ENCODE results near the gene LTBP4. TPM values are rescaled to one million over a fixed set of nuclear protein-coding genes. Genes with fewer than 3 reads are reported as not detected.

LTBP4 gene
- total and polyA plus RNA-seq, 2 of the 13 experiments (the other 11 are each of a cell fraction or from before 2014, with no cell fraction given) = 0.86 to 2.3 TPM

GRCh38 chr19:40662925-40663694 is 61.9 kb downstream of the LTBP4 start (continued):
- TF ChIP-seq ZGPAT (CRISPR knock-in tag; IDR thresholded peaks at IDR 0.05) (peak; percentile 72; the same call in 1 of the 2 replicates), TEAD2 (CRISPR knock-in tag; IDR thresholded peaks at IDR 0.05) (peak; percentile 53; the same call in 1 of the 2 replicates), HNRNPH1 (optimal IDR thresholded peaks at IDR 0.05; ENCODE audit: low read depth, low read length) (no peak), MAFF (IDR thresholded peaks at IDR 0.05; ENCODE audit: low read depth, low read length) (no peak), JUND (CRISPR knock-in tag; IDR thresholded peaks at IDR 0.05) (no peak), ZNF501 (CRISPR knock-in tag; IDR thresholded peaks at IDR 0.05) (peak; percentile 97), ZNF280D (CRISPR knock-in tag; IDR thresholded peaks at IDR 0.05) (no peak), MBNL3 (CRISPR knock-in tag; conservative IDR thresholded peaks at IDR 0.05) (no peak), ZBED4 (CRISPR knock-in tag; IDR thresholded peaks at IDR 0.05; ENCODE audit: borderline replicate concordance) (0 out of 2 replicates have a peak, but pooled peaks have one; percentile 19), ZNF24 (IDR thresholded peaks at IDR 0.05) (no peak), ISX (CRISPR knock-in tag; conservative IDR thresholded peaks at IDR 0.05) (0 out of 2 replicates have a peak, but pooled peaks have one; percentile 42)
- TF ChIP-seq, protein P1, sequence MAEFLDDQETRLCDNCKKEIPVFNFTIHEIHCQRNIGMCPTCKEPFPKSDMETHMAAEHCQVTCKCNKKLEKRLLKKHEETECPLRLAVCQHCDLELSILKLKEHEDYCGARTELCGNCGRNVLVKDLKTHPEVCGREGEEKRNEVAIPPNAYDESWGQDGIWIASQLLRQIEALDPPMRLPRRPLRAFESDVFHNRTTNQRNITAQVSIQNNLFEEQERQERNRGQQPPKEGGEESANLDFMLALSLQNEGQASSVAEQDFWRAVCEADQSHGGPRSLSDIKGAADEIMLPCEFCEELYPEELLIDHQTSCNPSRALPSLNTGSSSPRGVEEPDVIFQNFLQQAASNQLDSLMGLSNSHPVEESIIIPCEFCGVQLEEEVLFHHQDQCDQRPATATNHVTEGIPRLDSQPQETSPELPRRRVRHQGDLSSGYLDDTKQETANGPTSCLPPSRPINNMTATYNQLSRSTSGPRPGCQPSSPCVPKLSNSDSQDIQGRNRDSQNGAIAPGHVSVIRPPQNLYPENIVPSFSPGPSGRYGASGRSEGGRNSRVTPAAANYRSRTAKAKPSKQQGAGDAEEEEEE (CRISPR knock-in tag; IDR thresholded peaks at IDR 0.05; ENCODE audit: borderline replicate concordance) = no peak

Measured in HepG2 (cell line).